GM18498 (cell line): ENCODE data around the gene IGDCC3.
"Not testable (repeated sequence)": the region's sequence is repeated elsewhere in the genome, so short reads cannot be mapped to it uniquely, and the experiment has no call there.

ENCODE experiments used
- ATAC-seq: cut with Tn5 transposase; IDR thresholded peaks from one replicate; pipeline ENCODE4 v1.9.1; 2021; ENCODE audit warnings: mild to moderate bottlenecking, moderate library complexity; ENCODE audit not compliant: unreplicated experiment

IGDCC3 gene

DNA sequence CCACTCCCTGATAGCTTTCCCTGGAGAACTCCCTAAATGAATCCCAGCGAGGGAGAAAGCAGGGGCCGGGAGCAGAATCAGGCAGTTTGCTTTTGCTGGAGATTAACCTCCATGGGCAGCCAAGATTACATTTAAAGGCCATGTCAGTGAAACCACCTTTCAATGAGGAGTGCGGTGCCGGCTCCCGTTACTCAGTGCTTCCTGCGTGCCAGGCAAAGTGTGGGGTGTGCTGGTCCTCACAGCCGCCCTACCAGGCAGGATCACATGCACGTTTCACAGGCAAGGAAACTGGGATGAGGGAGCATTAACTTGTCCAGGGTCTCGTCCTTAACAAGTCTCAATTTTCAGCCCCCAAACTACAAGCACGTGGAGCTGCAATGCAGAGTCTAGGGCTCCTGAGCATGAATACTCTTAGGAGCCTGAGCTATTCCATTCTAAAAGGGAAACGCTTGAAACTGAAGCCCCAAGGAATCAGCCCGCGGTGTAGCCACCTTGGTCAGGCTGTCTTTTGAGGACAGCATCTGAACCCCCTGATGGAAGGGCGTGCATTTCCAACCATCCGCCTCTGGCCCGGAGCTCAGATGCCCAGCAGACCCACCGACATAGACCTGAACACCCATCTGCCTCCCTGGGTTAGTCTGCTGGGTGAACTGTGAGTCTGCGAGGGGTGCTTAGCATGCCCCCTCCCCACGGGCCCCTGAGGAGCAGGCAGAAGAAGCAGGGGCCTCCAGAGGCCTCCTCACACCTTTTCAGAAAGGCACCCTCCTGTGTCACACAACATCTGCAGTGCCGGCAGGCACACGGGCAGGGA is 5.6 kb downstream of the IGDCC3 start:
- no peak for ATAC-seq

DNA sequence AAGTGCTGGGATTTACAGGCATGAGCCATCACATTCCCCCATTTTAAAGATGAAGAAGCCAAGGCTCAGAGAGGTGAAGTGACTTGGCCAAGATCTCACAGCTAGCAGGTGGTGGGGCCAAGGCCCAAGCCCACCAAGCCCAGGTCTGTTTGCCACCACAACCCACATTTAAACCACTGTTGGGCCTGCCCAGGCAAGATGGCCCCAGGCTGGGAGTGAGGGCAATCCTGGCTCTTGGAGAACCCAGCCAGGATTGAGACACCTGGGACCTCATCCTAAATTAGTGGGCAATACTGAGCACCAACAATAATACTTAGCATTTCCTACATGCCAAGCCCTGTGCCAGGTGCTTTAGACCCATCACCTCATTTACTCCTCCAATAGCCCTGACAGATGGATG is 6.9 kb downstream of the IGDCC3 start:
- no peak for ATAC-seq

DNA sequence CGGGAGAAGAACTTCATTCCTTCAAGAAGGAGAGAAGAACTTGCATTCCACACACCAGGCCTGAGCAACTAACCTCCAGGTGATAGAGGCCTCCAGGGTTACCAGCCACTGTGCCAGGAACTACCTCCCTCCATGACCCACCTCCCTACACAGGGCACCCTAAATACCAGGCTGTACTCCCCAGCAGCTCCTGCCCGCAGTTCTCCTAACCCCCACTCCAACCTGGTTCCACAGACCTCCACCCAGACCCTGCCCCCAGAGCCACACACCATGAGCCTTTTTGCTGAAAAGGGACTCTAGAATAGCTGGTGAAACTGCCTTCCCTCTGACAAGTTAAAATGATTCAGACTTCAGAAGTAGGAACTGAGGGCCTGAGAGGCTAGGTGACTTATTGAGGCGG is 8.2 kb downstream of the IGDCC3 start:
- ATAC-seq = no peak

DNA sequence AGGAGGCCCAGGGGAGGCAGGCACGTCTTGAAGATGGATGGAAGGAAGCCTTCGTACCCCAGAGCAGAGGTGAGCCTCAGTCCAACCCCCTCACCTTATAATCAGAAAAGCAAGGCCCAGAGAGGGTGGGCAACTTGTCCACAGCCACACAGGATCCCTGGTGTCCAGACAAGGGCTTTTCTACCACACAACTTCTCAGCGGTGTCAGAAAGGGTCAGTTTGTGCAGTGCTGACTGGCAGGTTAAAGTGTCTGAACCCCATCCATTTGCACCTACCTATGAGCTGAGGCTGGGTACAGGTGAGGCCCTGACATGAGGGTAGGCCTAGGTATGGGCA is 8.6 kb downstream of the IGDCC3 start:
- ATAC-seq = no peak

DNA sequence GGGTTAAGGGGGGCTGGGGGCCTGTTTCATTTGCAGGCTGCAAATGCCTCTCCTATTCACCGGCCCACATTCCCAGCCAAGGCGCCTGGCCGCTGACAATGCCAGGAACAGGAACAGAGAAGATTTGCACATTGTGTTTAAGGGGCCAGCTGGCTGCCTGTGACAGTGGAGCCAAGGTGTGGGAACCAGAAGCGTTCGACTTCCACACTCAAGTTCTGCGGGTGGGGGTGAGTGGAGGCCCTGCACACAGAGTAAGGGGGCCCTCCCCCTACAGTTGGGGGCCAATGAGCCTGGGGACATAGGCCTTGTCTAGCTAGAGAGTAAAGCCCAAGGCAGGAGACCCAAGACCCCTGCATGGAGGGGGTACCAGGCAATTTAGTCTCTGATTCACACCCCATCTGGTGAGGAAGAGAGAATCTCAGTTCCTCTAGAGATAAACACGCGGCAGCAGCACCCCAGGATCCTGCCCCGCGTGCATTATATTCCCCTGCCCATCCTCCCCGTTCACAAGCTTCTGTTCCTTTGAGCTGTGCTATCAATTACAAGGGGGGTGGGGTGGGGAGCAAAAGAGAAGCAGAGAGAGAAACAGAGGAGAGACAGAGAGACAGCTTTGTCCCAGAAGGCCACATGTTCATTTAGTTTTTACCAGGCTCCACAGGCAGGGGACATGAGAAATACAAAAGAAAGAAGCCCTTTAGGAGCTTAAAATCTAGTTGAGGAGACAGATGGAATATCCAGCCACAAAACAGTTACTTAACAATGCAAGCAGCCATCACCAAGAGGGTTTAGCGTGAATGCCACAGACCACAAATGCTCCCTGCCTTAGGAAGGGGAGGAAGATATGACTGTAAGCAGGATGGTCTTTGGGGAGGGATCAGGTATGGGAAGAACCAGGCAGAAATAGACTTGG is 9.2 kb downstream of the IGDCC3 start:
- no peak for ATAC-seq

DNA sequence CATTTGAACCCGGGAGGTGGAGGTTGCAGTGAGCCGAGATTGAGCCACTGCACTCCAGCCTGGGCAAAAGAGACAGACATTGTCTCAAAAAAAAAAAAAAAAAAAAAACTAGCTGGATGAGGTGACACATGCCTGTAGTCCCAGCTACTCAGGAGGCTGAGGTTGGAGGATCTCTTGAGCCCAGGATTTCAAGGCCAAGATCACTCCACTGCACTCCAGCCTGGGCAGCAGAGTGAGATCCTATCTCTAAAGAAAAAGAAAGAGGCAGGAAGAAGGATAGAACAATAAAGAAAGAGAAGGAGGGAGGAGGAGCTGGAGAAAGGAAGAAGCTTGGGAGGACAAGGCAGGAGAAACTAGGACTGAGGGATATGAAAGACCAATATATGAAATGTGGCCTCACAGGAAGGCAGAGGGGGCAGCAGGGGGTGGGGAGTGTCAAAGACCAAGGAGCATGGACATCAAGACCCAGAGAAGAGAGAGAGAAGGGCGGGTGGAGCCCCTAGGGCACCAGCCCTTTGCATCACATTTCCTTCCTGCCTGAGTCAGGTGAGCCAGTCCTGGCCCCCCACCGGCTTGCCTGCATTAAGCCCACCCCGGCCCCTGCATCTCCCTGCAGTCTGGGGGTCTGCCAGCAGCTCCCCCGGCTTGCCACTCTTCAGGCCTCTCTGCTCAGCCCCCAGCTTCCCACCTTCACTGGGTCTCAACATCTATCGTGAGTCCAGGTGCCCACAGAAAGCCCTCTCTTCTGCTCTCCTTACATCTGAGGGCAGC is 11.5 kb downstream of the IGDCC3 start:
- ATAC-seq = no peak

DNA sequence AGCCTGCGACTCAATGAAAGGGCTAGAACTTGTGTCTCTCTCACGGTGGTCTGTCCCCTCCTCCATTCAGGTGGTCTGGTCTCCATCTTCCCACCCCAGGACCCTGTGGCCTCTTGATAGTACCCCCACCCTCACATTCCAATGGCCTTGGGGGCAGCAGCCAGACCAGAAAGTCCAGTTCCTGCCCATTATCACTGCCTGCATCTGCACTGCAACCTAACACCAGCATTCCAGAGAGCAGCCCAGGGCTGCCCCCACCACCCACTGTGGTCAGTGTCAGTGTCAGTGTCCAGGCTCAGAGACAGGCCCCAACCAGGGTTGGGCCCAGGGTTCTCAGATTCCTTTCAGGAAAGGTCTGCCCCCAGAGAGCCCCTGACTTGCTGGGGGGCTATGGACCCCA is 12.6 kb downstream of the IGDCC3 start:
- ATAC-seq = no peak

DNA sequence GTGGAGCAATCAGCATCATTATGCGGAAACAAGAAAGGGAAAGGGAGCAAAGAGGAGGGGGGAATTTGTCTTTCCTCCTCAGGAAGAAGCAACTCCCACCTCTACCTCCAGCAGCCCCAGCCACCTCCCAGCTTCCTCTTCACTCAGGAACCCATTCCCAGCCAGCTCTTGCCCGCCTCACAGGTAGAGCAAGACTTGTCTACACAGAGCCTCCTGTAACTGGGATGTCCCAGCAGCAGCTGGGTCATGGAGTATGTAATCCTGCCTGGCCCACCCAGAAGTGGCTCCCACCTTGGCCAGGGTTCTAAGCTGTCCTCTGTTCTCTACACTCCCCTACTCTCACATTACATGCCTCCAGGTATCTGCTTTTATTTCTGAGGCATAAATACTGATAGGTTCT is 14.0 kb downstream of the IGDCC3 start:
- no peak for ATAC-seq

DNA sequence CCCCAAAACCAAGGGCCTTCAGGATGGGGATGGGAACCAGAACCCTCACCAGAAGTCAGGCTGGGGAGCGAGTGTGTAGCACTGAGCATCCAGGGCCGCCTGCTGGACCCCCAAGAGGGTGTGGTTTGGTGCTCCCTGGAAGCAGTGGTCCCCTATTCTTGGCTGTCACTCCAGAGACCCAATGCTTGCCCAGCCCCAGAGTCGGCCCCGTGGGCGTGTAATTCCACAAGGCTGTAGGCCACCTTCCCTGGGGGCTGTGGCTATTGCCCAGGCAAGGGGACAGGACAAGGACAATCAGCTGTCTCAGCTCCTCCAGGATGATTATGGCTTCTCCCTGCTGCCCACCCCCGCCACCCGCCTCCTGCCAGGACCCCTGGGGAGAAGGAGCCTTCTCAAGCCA is 14.5 kb downstream of the IGDCC3 start:
- ATAC-seq = no peak

DNA sequence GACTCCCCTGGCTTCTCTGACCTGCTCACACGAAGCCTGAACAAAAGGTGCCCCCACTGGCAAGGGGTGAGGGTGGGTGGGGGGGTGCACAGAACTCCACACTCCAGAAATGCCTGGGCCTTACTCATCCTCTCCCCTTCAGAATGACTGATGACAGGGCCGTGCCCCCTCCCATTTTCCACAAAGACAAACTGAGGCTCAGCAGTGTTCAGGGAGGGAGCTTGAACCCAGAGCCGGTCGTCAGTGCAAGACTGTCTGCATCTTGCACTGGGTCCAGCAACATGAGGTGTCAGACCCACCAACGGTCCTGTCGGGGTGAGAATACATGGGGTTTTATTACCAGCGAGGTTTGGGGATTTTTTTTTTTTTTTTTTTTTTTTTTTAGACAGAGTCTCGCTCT is 15.3 kb downstream of the IGDCC3 start:
- ATAC-seq = no peak

DNA sequence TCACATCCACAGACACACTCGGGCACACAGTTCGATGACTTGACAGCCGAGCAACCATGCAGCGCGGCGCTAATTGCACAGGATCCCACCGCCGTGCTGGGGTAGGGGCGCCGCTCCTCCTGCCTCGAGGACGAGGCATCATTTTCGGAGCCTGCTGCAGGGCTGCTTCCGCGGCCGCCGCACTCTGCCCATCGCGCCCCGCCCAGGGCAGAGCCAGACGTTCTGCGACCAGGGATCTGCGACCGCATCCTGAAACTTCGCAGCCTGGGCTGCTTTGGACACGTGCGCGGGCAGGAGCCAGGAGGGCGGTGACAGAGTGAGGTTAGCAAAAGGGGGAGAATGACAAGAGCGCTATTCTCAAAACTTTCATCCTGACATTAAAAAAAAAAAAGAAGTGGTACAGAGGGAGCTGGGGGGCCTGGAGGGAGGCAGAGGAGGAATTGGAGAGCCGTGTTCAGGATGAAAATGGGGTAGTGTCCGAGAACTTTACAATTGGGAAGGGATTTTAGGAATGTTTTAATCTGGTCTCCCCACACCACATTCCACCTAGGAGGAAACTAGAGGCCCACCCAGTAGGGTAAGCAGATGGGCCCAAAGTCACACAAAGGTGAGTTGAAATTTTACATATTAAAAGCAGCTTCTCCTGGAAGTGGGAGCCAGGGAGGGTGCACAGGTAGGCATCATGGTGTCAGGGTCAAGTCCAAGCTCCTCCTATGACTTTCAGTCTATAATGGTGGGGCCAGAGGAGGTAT is 15.9 kb downstream of the IGDCC3 start:
- ATAC-seq = no peak

DNA sequence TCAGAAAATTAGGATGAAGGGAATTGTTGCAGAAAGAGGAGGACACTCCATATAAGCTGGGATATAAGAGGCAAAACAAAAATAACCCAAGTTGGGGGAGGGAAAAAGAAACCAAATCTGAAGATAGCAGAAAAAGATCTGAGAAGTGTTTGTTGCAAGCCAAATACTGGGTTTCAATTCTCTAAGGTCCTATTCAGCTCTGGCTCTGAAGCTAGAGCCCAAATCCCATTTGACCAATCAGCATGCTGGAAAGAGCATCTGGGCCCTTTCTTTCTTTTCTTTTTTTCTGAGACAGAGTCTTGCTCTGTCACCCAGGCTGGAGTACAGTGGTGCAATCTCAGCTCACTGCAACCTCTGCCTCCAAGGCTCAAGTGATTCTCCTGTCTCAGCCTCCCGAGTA is 17.3 kb downstream of the IGDCC3 start:
- ATAC-seq = no peak

DNA sequence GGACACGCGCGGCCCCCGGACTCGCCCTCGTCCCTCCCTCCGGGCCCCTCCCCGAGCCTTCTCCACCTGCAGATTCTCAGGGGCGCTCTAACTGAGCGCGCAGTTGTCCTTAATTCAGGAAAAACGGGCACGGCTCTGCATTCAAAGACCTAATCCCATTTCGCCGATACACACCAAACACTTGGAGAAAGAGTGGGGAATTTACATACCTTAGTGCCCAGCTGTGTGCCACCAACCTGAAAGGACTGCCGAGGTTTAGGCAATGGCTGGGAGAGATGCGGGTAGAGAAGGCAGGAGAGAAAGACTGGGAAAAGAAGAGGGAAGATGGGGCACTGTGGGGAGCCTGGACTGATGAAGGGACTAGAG is 21.8 kb downstream of the IGDCC3 start:
- no peak for ATAC-seq

DNA sequence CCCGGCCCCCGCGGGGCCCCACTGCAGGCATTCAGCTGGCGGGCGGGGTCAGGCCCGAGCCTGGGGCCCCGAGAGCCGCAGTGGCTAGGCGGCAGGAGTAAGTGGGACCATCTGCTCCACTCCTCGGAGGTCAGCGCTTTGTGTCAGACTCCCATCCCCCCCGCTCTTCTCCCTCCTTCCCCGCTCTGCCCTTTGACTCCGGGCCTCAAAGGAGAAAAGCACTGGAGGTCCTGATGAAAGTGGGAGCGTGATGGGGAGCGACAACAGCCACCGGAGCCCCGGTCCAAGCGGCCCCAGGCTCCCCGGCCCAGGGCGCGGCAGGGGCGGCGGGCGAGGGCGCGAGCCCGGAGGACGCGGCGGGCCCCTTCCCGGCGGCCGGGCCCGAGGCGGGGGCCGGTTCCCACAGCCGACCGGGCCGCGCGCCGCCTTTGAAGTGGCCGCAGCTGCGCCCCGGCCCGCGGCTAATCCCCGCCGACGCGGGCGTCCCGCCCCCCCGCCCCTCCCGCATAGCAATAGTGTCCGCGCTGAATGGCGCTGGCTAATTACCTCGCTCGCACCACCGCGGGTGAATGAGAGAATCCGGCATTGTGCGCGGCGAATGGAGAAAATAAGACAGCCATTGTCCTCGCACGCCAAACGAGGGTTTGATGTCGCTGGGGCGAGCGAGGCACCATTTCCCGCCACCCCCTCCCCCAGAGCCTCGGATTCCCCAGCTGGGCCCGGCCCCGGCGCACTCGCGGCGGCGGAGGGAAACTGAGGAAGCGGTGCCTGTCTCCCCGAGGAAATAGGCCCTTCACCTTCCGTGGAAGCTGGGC is 22.4 kb downstream of the IGDCC3 start:
- ATAC-seq = no peak

DNA sequence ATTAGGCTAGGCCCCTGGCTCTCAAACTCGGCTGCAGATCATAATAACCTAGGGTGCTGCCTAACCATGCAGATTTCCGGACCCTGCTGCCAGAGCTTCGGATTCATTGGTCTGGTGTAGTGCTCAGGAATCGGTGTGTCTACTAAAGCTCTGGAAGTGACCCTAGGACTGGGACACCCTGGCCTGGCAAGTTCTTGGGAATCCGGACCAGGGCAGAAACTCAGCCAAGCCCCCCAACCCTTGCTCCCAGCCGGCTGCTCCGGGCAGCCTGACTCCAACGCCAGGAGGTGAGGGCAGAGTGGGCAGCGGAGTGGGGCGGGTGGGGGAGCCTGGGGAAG is 23.0 kb downstream of the IGDCC3 start:
- no peak for ATAC-seq

DNA sequence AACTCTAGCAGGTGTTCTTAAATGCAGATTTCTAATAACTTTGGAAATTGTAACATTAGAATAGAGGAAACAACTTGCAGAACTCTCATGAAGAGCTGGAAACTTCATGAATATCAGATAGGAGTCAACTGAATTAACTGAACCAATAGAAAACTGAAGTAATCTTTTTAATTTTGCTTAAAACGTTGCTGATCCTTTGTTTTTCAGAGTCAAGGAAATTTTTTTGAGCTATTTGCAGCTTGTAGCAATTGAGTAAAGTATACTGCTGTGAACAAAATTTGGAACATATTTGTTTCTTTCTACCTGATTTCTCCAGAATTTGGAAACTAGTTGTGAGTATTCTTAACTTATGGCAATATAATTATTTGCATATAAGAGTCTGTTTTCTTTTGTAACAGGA is 25.8 kb downstream of the IGDCC3 start:
- not testable (repeated sequence) for ATAC-seq

DNA sequence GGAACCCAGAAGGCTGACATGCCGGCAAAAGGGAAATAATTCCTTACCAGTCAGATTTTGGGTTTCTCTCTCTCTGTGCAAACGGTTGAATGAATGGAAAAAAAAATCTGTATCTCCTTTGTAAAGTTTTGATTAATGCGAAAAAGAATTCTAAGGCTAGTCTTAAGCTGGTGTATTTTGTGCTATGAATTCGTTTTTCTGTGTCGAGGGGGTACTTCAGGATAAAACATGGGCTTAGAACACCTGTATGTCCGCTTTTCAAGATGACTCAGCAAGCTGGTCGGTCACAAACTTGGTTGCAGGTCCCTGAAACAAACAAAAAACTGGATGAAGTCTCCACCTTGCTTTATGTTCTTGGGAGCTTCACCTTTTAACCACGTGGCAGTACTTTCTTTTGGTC is 28.5 kb downstream of the IGDCC3 start:
- no peak for ATAC-seq

DNA sequence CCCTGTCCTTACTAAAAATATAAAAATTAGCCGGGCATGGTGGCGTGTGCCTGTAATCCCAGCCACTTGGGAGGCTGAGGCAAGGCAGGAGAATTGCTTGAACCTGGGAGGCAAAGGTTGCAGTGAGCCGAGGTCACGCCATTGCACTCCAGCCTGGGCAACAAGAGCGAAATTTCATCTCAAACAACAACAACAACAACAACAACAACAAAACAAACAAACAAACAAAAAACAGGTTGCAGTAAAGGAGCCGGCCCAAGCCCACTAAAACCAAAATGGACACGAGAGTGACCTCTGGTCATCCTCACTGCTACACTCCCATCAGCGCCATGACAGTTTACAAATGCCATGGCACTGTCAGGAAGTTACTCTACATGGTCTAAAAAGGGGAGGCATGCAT is 30.0 kb downstream of the IGDCC3 start:
- ATAC-seq = not testable (repeated sequence)

DNA sequence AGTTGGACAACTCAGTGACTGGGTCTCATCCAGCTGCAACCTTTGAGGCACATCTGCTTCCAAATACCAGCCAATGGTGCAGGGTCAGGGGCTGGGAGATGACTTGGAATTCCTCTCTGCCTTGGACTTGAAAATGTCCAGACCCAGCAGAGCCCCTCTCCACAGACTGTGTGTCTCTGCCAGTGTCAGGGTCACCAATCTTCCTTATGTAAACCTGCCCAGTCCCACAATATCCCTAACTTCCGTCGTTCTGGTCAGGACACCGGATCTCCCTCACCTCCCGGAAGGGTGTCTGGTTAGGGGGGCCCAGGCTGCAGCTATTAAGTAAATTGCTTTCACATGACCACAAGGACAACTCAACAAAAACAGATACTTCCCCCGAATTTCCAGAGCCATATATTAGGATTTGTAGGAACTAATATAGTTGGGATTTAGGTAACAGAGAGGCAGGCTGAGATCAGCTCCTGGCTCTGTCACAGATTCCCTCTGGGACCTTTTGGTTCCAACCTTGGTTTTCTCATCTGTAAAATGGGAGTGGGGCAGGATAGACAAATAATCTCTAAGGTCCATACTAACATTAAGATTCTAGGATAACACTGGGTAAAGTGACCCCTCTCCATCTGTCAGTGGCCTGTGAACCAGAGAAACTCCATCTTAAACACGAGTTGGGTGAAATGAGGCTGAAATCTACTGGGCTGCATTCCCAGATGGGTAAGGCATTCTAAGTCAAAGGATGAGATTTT is 30.8 kb downstream of the IGDCC3 start:
- ATAC-seq = no peak

DNA sequence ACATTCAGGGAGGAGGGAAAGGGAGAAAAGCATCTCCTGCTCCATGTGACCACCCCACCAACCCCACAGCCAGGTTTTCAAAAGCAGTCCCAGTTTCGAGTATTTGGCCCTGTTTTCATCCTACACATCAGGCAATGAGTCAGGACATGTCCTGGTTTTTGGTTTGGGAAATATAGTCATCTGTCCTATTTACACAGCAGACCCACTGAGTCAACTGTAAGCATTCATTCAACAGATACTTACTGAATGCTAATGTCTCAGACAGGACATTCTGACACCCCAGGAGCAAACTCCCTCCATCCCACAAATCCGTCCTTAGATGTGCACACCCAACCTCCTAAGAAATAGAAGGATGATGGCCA is 32.9 kb downstream of the IGDCC3 start:
- no peak for ATAC-seq
